COLO668 (cell line): ENCODE data around the gene BLID.

Experiments
- DNase-seq: peaks from one replicate; lab custom pipeline; 2025; ENCODE audit not compliant: unreplicated experiment; lab: John Stamatoyannopoulos, UW

The BLID gene

GRCh38 chr11:122140500-122140899 lies 24.5 kb upstream of the BLID start:
- no peak for DNase-seq

DNA sequence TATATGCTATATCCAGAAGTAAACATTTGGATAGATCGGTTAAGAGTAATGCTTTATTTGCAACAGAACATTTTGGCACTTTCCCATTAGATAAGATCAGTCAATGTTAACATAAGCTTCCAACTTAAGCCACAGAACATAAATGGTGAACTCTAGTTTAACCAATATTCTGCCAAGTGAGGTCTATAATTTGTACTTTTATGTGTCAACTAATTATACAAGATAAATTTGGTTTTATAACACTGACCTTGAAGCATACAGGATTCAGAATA lies 23.5 kb upstream of the BLID start:
- DNase-seq = no peak

- DNase-seq = no peak
Observed at GRCh38 chr11:122138744-122139594, 23.0 kb upstream of the BLID start.

DNA sequence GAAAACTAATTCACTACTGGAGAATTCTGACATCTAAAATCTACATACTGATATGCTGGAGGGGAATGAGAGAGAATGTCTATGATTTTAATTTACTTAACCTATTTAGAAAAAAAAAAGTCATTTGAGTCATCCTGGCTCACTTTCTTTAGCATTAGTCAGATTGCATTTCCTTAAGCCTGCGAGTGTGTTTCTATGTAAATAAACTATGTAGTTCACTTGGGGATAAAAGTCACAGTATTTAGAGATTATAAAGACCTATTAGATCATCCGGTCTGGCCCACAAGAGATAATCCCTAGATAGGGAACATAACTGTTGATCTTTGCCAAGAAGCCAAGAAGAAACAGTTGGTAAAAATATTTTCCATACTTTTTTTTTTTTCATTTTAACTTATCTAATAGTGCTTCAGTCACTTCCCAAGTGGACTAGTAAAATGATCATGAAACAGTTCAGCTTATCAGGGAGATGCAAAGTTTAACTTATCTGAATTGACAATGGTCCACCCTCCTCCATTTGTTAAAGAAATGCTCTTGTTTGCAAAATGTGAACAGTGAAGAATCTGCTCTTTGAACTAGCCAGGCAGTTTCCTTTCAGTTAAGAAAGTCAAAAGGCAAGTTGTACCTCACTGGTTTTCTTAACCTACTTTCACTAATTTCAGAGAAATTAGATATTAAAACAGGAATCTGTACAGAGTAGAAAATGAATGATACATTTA lies 21.2 kb upstream of the BLID start:
- DNase-seq = no peak

DNA sequence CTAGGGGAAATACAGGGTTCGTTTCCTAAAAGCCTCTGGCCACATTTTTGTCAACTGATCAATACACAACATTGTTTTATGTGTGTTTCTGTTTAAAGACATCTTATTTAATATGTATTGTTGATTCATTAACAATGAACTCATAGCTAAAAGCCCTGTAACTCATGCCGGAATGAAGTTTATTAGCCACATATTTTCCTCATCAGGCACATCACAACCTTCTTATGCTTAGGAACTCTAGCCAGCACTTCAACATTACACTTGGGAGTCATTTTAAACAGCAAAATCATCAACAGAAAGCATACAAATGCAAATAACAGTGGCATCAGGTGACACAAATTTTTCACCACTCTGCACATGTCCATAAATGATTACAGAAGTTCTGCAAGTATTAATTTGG lies 15.1 kb upstream of the BLID start:
- DNase-seq = no peak

- no peak for DNase-seq
Observed at GRCh38 chr11:122128146-122128545, 12.1 kb upstream of the BLID start.

DNA sequence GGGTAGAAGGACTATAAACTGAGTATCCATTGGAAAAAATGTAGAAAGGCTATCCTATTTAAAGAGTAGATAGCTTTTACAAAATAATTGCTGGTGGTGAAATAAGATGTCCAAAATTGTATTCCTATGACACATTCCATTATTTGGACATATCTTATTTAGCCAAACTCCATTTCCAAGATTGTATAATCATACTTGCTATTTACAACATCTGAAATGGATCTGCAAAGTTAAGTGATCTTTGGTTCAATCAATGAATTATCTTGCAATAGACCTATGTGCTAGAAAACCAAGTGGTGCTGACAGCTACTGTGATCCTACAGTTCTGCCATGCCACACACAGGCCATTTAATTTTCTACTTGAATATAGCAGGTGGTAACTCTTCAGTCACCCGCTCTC lies 11.0 kb upstream of the BLID start:
- DNase-seq = no peak

DNA sequence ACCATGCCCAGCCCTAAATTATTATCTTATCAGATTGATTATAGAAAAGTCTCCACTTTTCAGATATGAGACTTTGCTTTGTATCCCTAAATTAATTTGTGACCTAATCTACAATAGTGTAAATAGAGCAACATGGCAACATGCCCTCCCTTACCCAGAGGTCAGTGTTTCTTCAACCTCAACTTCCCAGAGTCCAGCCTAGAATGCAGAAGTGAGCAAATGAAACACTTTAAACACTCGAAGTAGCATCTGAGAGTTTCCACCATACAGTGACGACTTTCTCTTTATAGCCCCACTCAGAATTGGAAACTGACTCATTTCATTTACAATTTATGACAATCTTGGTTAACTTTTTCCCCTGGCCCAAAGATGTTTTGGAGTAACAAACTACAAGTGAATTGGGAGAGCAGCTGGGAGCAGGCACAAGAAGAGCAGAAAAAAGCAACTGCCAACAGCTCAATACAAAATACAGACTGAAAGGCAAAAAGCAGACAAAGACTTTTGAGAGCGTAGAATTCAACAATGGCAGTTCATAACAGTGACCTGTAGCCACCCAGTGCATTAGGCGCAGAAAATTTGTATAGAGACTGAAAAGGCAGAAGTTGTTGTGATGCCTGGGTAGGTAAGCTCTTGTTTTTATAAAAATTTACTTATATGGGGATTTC lies 10.1 kb upstream of the BLID start:
- DNase-seq = no peak

DNA sequence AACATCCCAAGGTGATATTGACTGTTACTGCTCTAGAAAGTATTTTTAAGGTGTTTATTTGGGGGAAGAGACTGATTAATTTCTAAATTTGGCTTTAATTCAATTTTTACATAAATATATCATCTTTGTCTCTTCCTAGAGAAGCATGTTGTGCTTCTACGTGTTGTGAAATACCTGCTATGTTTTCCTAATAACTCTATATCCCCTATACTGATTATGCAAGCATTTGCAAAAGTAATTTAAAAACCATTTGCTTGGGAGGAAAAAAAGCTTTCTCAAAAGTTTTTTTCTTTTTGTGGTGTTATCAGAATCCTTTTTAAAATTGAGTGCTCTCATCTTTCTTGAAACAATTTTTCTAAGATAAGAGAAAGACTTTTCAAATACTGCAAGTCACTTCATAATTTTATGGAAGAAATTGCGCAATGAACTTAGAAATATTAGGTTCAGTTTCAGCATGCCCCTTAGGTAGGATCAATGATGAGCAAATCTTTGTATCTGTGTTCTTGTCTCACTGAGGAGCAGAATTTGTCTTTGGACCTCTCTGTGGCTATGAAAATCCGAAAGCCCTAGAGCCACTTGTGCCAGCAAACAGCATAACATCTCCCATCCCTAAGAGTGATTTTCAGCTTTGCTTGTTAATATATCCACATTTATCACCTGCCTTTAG lies 7.4 kb upstream of the BLID start:
- DNase-seq = no peak

DNA sequence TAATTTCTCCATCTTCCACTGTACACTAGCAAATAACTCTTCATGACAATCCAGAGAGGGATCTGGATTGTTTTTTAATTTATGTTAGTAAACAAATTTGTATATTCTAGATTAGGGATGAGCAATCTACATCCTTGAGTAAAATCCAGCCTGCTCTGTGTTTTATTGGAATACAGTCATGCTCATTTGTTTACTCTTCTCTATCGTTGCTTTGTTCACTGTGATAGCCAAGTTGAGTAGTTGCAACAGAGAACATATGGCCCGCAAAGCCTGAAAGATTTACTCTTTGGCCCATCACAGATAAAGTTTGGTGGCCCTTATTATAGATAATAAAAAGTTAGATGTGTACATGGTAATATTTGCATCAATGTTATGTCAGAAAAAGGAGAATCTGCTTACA lies 6.2 kb upstream of the BLID start:
- DNase-seq = no peak

GRCh38 chr11:122120096-122120495 lies 4.1 kb upstream of the BLID start:
- no peak for DNase-seq

DNA sequence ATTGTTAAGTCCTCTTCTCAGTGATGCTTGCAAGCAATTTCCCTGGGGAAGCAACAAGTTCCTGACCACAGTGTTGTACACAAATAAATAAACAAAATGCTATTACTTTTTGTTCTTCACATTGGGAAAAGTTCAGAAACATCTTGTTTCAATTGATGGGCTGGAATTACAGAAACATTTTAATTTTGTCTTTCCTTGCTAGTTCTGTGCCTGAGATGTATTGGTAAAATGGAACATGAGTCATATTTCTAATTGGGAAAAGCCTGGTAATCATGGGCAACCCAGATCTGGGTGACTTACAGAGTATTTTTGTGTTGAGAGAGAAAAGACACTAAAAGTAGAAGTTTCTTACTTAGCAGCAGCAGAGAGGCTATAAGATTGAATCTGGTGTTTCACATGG lies 576 bp upstream of the BLID start:
- no peak for DNase-seq

DNA sequence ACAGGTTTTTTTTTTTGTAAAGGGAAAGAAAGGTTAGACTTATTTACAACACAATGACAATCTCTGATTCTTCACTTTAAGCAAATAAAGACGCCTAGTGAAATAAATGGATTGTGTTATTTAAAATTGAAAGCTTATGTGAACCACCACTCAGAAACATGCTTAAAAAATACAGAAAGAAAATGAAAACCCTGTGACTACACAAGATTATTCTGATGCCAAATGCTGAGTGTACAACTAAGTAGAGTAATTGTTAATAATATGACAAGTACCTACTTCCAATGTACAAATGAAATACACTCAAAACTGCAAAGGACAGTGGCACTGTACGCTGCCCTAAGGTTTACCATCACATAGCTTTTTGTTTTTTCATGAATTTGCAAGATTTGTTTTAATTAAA lies 1.0 kb downstream of the BLID start:
- no peak for DNase-seq

GRCh38 chr11:122113836-122114825 lies 1.9 kb downstream of the BLID start:
- DNase-seq = no peak

- DNase-seq = no peak
Observed at GRCh38 chr11:122112470-122113365, 3.3 kb downstream of the BLID start.

DNA sequence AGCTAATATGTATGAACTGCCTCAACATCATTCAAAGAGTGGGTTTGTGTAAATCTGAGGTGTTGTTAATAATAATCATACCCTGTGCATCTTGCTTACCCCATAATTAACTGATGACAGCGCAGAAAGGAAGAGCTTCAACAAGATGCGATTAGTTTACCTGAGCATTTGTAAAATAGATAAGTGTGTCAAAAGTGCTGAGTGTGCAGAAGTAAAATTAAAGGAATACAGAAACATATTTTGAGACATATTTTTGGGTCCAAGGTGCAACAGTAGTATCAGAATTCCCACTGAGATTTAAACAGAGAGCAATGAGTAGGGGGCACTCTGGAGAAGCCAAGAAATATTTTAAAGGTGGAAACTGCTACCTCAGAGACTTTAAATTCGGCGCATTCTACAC lies 6.1 kb downstream of the BLID start:
- no peak for DNase-seq

DNA sequence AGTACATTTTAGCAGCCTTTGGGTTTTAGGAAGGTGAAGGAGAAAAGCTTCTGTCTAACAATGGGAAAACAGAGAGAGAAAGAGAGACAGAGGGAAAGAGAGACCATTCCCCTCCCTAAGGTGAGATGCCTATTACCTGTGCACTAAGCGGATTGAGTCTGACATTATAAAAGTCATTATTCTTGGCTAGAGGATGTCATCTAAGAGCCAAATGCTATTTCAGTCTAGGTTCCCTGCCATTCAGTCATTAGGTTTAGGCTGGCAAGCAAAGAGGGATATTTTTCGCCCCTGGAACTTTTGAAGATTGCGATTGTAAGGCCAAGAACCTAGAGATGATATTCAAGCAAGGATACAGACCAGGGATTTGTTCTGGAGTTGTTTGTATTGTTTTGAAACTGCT lies 7.2 kb downstream of the BLID start:
- no peak for DNase-seq

GRCh38 chr11:122108192-122108799 lies 7.7 kb downstream of the BLID start:
- DNase-seq = peak; percentile 3

- no peak for DNase-seq
Observed at GRCh38 chr11:122107566-122107965, 8.4 kb downstream of the BLID start.
